ENCODE data around the gene EVC.

DNA sequence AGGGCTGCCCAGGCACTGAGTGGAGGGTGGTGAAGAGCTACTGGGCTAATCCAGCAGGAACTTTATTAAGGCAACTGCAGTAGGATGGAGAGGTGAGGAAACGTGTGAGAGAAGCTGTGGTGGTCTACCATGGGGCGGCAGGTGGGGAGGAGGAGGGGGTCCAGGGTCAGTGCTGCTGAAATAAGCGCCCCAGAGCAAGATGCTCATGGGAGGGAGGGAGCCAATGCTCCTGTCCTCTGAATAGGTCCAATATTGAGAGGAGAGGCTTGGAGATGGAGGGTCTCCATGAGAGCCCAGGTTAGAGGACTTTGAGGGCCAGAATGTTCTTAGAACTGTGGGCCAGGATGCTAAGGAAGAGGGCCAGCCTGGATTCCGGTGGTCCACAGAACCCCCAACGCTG, 35.2 kb downstream of the EVC start:
- TF ChIP-seq, protein P1, sequence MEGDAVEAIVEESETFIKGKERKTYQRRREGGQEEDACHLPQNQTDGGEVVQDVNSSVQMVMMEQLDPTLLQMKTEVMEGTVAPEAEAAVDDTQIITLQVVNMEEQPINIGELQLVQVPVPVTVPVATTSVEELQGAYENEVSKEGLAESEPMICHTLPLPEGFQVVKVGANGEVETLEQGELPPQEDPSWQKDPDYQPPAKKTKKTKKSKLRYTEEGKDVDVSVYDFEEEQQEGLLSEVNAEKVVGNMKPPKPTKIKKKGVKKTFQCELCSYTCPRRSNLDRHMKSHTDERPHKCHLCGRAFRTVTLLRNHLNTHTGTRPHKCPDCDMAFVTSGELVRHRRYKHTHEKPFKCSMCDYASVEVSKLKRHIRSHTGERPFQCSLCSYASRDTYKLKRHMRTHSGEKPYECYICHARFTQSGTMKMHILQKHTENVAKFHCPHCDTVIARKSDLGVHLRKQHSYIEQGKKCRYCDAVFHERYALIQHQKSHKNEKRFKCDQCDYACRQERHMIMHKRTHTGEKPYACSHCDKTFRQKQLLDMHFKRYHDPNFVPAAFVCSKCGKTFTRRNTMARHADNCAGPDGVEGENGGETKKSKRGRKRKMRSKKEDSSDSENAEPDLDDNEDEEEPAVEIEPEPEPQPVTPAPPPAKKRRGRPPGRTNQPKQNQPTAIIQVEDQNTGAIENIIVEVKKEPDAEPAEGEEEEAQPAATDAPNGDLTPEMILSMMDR (IDR thresholded peaks at IDR 0.05; ENCODE audit: low read length) = no peak
- TF ChIP-seq EZH2phosphoT487 (IDR thresholded peaks at IDR 0.05; ENCODE audit: low read length) = no peak

Data from MM.1S (cell line).